ENCODE results near the gene METAP1. TPM values are rescaled to one million over a fixed set of nuclear protein-coding genes. Genes with fewer than 3 reads are reported as not detected.
A peak's percentile ranks its signal among the peaks of the same experiment; 100 is the strongest.
"Not testable (repeated sequence)": the region's sequence is repeated elsewhere in the genome, so short reads cannot be mapped to it uniquely, and the experiment has no call there.

METAP1 gene
- total RNA-seq, 1 donor from 2014 or later = 31.5 TPM

GRCh38 chr4:99058228-99058627 lies 62.7 kb downstream of the METAP1 start:
- peaks cover 16% of the 10 kb centered on the region for H3K4me1 ChIP-seq
- no peak for ATAC-seq
- no peaks in the 10 kb centered on the region for H3K27me3 ChIP-seq (ENCODE audit: low read depth)
- no peak overlapping the region for H3K27ac ChIP-seq
- intact Hi-C loops (cut with DNase I) = no loop called here
- H3K4me3 ChIP-seq = no peak overlapping the region
- H3K36me3 ChIP-seq = peaks cover 28% of the 10 kb centered on the region
- no peak for TF ChIP-seq CTCF (IDR thresholded peaks at IDR 0.05)
- no peaks in the 10 kb centered on the region for H3K9me3 ChIP-seq
- no peak for DNase-seq

- H3K27ac ChIP-seq = no peak overlapping the region
Observed at GRCh38 chr4:99059550-99059949, 64.0 kb downstream of the METAP1 start.

GRCh38 chr4:99061048-99061700 lies 65.7 kb downstream of the METAP1 start:
- TF ChIP-seq CTCF (IDR thresholded peaks at IDR 0.05) = no peak
- no peak for DNase-seq
- peaks cover 3% of the 10 kb centered on the region for H3K4me1 ChIP-seq
- H3K36me3 ChIP-seq = peaks cover 28% of the 10 kb centered on the region
- H3K27me3 ChIP-seq (ENCODE audit: low read depth) = no peaks in the 10 kb centered on the region
- no peak overlapping the region for H3K4me3 ChIP-seq
- ATAC-seq = no peak
- no peaks in the 10 kb centered on the region for H3K9me3 ChIP-seq
- no peak overlapping the region for H3K27ac ChIP-seq
- intact Hi-C loops (cut with DNase I) = no loop called here

More at GRCh38 chr4:99059550-99059949, 64.0 kb downstream of the METAP1 start:
- no peak for TF ChIP-seq CTCF (IDR thresholded peaks at IDR 0.05)
- Histone ChIP-seq H3K4me3 (no peak overlapping the region), H3K4me1 (peaks cover 16% of the 10 kb centered on the region), H3K36me3 (peaks cover 28% of the 10 kb centered on the region), H3K9me3 (no peaks in the 10 kb centered on the region), H3K27me3 (ENCODE audit: low read depth) (no peaks in the 10 kb centered on the region)
- no peak for DNase-seq
- ATAC-seq = no peak
- intact Hi-C loops (cut with DNase I) = no loop called here

GRCh38 chr4:99062120-99062519 lies 66.6 kb downstream of the METAP1 start:
- no peak overlapping the region for H3K4me3 ChIP-seq
- H3K4me1 ChIP-seq = no peaks in the 10 kb centered on the region
- H3K27me3 ChIP-seq (ENCODE audit: low read depth) = no peaks in the 10 kb centered on the region
- peak; percentile 47 to 49 for ATAC-seq
- peaks cover 28% of the 10 kb centered on the region for H3K36me3 ChIP-seq
- H3K27ac ChIP-seq = no peak overlapping the region
- no peak for TF ChIP-seq CTCF (IDR thresholded peaks at IDR 0.05)
- no peak for DNase-seq
- intact Hi-C loops (cut with DNase I) = no loop called here
- no peaks in the 10 kb centered on the region for H3K9me3 ChIP-seq

GRCh38 chr4:99065521-99065920 lies 70.0 kb downstream of the METAP1 start:
- ATAC-seq; H3K27ac ChIP-seq; H3K4me3 ChIP-seq; H3K9me3 ChIP-seq; H3K27me3 ChIP-seq (ENCODE audit: low read depth); H3K4me1 ChIP-seq; intact Hi-C loops (cut with DNase I); DNase-seq: not testable (repeated sequence)
- H3K36me3 ChIP-seq = peaks cover 19% of the 10 kb centered on the region

GRCh38 chr4:99067617-99068016 lies 72.1 kb downstream of the METAP1 start:
- DNase-seq (no peak), ATAC-seq (no peak)
- Histone ChIP-seq H3K27me3 (ENCODE audit: low read depth) (no peaks in the 10 kb centered on the region), H3K27ac (no peak overlapping the region), H3K9me3 (no peaks in the 10 kb centered on the region), H3K4me3 (no peak overlapping the region), H3K4me1 (no peaks in the 10 kb centered on the region), H3K36me3 (peaks cover 27% of the 10 kb centered on the region)
- no peak for TF ChIP-seq CTCF (IDR thresholded peaks at IDR 0.05)
- intact Hi-C loops (cut with DNase I) = no loop called here
